GM12878 (cell line): ENCODE results near the gene UBA6. TPM values are rescaled to one million over a fixed set of nuclear protein-coding genes. Genes with fewer than 3 reads are reported as not detected.

Source experiments
- ATAC-seq: fragments of 200-7000 bp; cut with Tn5 transposase; 3 replicates; pipeline ENCODE4 v1.9.1; 2020; ENCODE audit warnings: mild to moderate bottlenecking, moderate library complexity
- BruUV-seq: library from RNA; stranded (reverse); fragments of 400-500 nt; replicated peaks from 2 replicates; lab custom pipeline; 2021; lab: Mats Ljungman, UMichigan
- CTCF ChIA-PET: fragments of 300-600 bp; sonication (Branson Sonifier 250); formaldehyde crosslinking; extraction: SDS; loops from one replicate; lab custom pipeline; 2021; ENCODE audit warnings: inconsistent platforms; lab: Yijun Ruan, JAX
- POLR2A ChIA-PET: fragments of 350-600 bp; formaldehyde crosslinking; extraction: SDS; loops from one replicate; lab custom pipeline; 2021; ENCODE audit warnings: inconsistent platforms; lab: Charles Lee
- RAD21 ChIA-PET: fragments of 300-600 bp; sonication (Branson Sonifier 250); formaldehyde crosslinking; loops from one replicate; lab custom pipeline; 2023; ENCODE audit warnings: antibody characterized with exemption; ENCODE audit not compliant: unreplicated experiment; lab: Charles Lee
- SMC1A ChIA-PET: fragments of 300-600 bp; sonication (Branson Sonifier 250); formaldehyde crosslinking; loops from one replicate; lab custom pipeline; 2023; ENCODE audit not compliant: unreplicated experiment, uncharacterized antibody; lab: Charles Lee
- DNase-seq: peaks from one replicate; pipeline ENCODE4 v3.0.0-alpha.2; 2011; ENCODE audit warnings: low read depth, low spot score
- FAIRE-seq: peaks from 3 replicates; lab custom pipeline; 2011; peaks lifted over from hg19 to GRCh38; lab: Jason Lieb, UNC
- H2AFZ ChIP-seq: 2 replicates; pipeline ENCODE4 v1.6.0; 2011; ENCODE audit warnings: low read depth, low read length, control low read depth; ENCODE audit not compliant: control insufficient read depth
- H3K27ac ChIP-seq: 2 replicates; pipeline ENCODE4 v1.5.1; 2011; ENCODE audit warnings: control low read depth; ENCODE audit not compliant: control insufficient read depth, insufficient read depth
- H3K27me3 ChIP-seq, 2 experiments: replicated peaks in 1 of 2; 2 replicates each; pipeline versions ENCODE4 v1.6.0 to v1.6.1; 2011; ENCODE audit warnings: low read length in 1 of 2; ENCODE audit not compliant: control insufficient read depth in 2 of 2, insufficient read depth in 2 of 2
- H3K36me3 ChIP-seq, 2 experiments: 2 replicates each; pipeline ENCODE4 v1.5.1; 2011; ENCODE audit warnings: low read length in 1 of 2; ENCODE audit not compliant: control insufficient read depth in 2 of 2, insufficient read depth in 2 of 2
- H3K4me1 ChIP-seq: 2 replicates; pipeline ENCODE4 v1.6.1; 2011; ENCODE audit warnings: mild to moderate bottlenecking, low read length, moderate library complexity, mixed read lengths; ENCODE audit not compliant: control insufficient read depth, insufficient read depth
- H3K4me2 ChIP-seq: 2 replicates; pipeline ENCODE4 v1.6.0; 2011; ENCODE audit warnings: control low read depth; ENCODE audit not compliant: control insufficient read depth, insufficient read depth
- H3K4me3 ChIP-seq: fragments of 200-600 bp; sonication (generic); 2 replicates; pipeline ENCODE4 v1.5.1; 2016
- H3K79me2 ChIP-seq: 2 replicates; pipeline ENCODE4 v1.6.0; 2011; ENCODE audit warnings: low read length; ENCODE audit not compliant: control insufficient read depth, insufficient read depth
- H3K9ac ChIP-seq: 2 replicates; pipeline ENCODE4 v1.8.0; 2011; ENCODE audit warnings: low read length, control low read depth, mixed read lengths; ENCODE audit not compliant: control insufficient read depth, insufficient read depth
- H3K9me3 ChIP-seq: replicated peaks from 3 replicates; pipeline ENCODE4 v1.5.1; 2011; ENCODE audit warnings: mild to moderate bottlenecking, low read length; ENCODE audit not compliant: control insufficient read depth, insufficient read depth
- H4K20me1 ChIP-seq: 2 replicates; pipeline ENCODE4 v1.6.0; 2011; ENCODE audit not compliant: control insufficient read depth, insufficient read depth
- BMI1 ChIP-seq: fragments of 450-650 bp; IDR thresholded peaks from 2 replicates; pipeline ENCODE4 v1.6.1; 2016; ENCODE audit warnings: mild to moderate bottlenecking, moderate library complexity, borderline replicate concordance
- WGBS: methylation state at CpG from one replicate; pipeline ENCODE4 v1.1.6; 2016; ENCODE audit warnings: low lambda C conversion rate; ENCODE audit not compliant: insufficient replicate concordance, insufficient coverage; ENCODE audit errors: missing lambda C conversion rate; 5-methylcytosine and 5-hydroxymethylcytosine counted together
- in situ Hi-C: fragments of 300-500 bp; cut with MboI; formaldehyde crosslinking; loops from 9 replicates; pipeline ENCODE4 v1.14.3; 2018; ENCODE audit warnings: mixed read lengths
- intact Hi-C: fragments of 100-400 bp; cut with micrococcal nuclease; formaldehyde crosslinking; loops from one replicate; pipeline ENCODE4 v1.14.2; 2022; ENCODE audit not compliant: unreplicated experiment
- polyA plus RNA-seq, 11 experiments: library from polyadenylated mRNA; depleted of rRNA in 4 of 11; unstranded in 6 of 11; stranded (reverse) in 5 of 11; fragments of >200 nt; fragmentation: Nextera tagmentation in 4 of 11; fragmentation: Illumina TruSeq in 1 of 11; extraction: Ambion mirVana in 4 of 11; extraction: Trizol in 1 of 11; gene quantifications; 1 replicate in 1 of 11; 2 replicates in 10 of 11; pipeline versions ENCODE4 v1.2.1 to v1.2.3, GENCODE V29; 2011 to 2016; ENCODE audit warnings: inconsistent platforms in 2 of 11, missing spikeins in 2 of 11, low read depth in 1 of 11
- total RNA-seq, 4 experiments: library from RNA; depleted of rRNA in 3 of 4; stranded (reverse); fragments of >200 nt in 3 of 4; fragmentation: Illumina TruSeq in 1 of 4; extraction: Trizol in 1 of 4; gene quantifications; 2 replicates each; pipeline versions ENCODE4 v1.2.1 to v1.2.3, GENCODE V29; 2013 to 2021
- TF ChIP-seq, protein P1 (sequence below): fragments of 450-650 bp; IDR thresholded peaks from 2 replicates; pipeline ENCODE4 v1.6.1; 2016; ENCODE audit warnings: mild to moderate bottlenecking, moderate library complexity, borderline replicate concordance

The UBA6 gene
- total and polyA plus RNA-seq, 10 of the 15 experiments (the other 5 are each of a cell fraction or from before 2014, with no cell fraction given): 7.9 to 70.6 (median 34.7) TPM

DNA sequence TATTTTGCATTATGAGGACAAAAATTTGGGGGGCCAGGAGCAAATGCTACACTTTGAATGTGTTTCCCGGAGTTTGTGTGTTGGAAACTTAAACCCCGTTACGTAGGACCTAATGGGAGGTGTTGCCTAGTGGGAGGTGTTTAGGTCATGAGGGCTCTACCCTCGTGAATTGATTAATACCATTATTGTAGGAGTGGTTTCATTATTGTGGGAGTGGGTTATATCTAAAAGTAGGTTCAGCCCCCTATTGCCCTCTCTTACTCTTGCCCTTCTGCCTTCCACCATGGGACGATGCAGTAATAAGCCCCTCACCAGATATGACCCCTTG is 15.5 kb downstream of the UBA6 start:
- no peak for FAIRE-seq
- ChIA-PET POLR2A (no interaction called here), RAD21 (interaction anchor here (0.9 kb wide), 1 partner anchor 11 kb away, joined by 3 read pairs; no protein-coding TSS in a partner anchor), CTCF (no interaction called here), SMC1A (interaction anchor here (1.2 kb wide), 1 partner anchor 134 kb away, joined by 5 read pairs; no protein-coding TSS in a partner anchor)
- H4K20me1 ChIP-seq: no peaks in the 10 kb centered on the region
- no peaks in the 10 kb centered on the region for H3K9me3 ChIP-seq
- H3K36me3 ChIP-seq: peaks cover 0 to 3% of the 10 kb centered on the region in 2 experiments; a peak in 3 of 4 replicates
- ATAC-seq: no peak; the same call in 2 of the 3 replicates
- intact Hi-C loops (no loop called here), in situ Hi-C loops (no loop called here)
- no peak overlapping the region for H3K4me3 ChIP-seq
- H3K9ac ChIP-seq: no peak overlapping the region
- 71% methylated on average over 4 of the region's 5 CpGs for WGBS
- H3K4me1 ChIP-seq: no peaks in the 10 kb centered on the region
- DNase-seq: no peak
- H3K27me3 ChIP-seq: no peaks in the 10 kb centered on the region
- no TSS peak for BruUV-seq
- H3K4me2 ChIP-seq: no peak overlapping the region
- H3K27ac ChIP-seq: no peak overlapping the region
- H3K79me2 ChIP-seq: peaks cover 5% of the 10 kb centered on the region
- TF ChIP-seq, protein P1, sequence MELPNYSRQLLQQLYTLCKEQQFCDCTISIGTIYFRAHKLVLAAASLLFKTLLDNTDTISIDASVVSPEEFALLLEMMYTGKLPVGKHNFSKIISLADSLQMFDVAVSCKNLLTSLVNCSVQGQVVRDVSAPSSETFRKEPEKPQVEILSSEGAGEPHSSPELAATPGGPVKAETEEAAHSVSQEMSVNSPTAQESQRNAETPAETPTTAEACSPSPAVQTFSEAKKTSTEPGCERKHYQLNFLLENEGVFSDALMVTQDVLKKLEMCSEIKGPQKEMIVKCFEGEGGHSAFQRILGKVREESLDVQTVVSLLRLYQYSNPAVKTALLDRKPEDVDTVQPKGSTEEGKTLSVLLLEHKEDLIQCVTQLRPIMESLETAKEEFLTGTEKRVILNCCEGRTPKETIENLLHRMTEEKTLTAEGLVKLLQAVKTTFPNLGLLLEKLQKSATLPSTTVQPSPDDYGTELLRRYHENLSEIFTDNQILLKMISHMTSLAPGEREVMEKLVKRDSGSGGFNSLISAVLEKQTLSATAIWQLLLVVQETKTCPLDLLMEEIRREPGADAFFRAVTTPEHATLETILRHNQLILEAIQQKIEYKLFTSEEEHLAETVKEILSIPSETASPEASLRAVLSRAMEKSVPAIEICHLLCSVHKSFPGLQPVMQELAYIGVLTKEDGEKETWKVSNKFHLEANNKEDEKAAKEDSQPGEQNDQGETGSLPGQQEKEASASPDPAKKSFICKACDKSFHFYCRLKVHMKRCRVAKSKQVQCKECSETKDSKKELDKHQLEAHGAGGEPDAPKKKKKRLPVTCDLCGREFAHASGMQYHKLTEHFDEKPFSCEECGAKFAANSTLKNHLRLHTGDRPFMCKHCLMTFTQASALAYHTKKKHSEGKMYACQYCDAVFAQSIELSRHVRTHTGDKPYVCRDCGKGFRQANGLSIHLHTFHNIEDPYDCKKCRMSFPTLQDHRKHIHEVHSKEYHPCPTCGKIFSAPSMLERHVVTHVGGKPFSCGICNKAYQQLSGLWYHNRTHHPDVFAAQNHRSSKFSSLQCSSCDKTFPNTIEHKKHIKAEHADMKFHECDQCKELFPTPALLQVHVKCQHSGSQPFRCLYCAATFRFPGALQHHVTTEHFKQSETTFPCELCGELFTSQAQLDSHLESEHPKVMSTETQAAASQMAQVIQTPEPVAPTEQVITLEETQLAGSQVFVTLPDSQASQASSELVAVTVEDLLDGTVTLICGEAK: no peak
- no peak for TF ChIP-seq BMI1
- H2AFZ ChIP-seq: no peak overlapping the region
